Stimulated activated CD4-positive, alpha-beta T cell treated with anti-CD3 and anti-CD28 coated beads, Interleukin-2, amount 100 ng/mL, for 24 hours (primary cell): ENCODE measurements around the gene GHRL.

Experiments used
- DNase-seq, 2 donors: peaks; one replicate each; pipeline ENCODE4 v3.0.0-alpha.2; 2020

GHRL gene

DNA sequence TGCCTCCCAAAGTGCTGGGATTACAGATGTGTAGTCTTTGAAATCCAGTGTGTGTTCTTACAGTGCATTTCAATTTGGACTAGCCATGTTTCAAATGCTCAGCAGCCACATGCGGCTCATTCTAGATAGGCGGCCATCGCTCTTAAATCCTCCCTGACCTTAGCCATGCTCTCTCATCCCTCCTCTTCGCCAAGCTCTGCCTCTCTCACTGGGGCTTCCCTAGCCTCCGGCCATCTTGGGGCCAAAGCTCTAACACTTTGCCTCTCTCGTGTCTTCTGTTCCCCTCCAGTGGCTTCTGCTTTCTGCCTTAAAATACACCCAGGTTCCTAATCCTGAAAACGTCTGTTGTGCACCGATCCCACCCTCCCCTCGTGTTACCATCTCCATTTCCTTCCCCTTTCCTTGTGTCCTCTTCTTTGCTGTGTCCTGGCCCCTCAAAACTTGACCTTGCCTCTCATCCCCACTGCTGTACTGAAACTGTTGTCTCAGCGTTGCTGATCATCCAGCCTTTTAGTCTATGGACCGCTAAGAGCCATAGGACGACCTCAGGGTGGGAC is 1.4 kb upstream of the GHRL start:
- no peak for DNase-seq

DNA sequence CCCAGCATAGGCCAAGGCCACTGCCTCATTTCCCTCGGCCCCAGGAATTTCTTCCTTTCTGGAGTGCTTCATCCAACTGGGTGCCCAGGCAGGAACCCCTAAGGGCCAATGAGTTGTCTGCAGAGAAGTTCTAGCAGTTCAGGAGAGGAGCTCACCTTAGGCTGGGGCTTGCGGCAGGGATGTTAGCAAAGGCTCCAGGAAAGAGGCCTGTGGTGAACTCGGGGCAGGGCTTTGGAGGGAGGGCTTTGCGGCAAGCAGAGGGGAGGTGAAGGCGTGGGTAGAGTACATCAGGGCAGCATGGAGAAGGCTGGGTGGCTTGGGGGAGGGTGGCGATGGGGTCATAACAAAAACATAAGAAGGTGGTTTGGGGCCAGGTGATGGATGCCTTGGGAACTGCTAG is 1.1 kb downstream of the GHRL start:
- no peak for DNase-seq

DNA sequence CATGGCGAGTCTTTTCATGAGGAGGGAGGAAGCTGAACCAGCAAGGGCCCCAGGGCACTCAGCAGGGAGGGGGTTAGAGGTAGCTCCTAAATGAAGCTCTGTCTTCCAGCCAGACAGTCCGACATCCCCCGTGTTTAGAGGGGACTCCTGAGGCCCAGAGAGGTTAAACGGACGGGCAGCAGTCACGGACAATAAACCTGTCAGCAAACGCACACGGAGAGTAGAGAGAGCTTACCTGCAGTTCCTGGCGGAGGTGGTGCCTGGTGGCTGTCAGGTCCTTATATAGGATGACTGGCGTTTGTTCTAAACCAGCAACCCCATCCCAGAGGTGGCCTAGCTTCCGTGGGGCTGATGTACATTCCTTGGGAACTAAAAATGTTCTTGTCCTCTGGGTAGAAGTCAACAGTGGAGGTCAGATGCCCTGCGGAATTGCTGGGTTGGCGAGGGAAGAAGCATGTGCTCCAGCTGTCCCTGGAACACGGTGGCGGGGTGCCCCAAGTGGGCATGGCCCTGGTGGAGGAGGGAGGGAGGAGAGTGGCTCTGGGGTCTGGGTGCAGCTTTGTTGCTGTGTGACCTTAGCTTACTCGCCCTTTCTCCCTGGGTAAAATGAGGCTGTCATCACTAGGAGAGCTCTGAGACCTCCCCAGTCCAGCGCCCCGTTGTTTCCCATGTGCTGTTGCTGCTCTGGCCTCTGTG is 2.1 kb downstream of the GHRL start:
- DNase-seq: no peak

DNA sequence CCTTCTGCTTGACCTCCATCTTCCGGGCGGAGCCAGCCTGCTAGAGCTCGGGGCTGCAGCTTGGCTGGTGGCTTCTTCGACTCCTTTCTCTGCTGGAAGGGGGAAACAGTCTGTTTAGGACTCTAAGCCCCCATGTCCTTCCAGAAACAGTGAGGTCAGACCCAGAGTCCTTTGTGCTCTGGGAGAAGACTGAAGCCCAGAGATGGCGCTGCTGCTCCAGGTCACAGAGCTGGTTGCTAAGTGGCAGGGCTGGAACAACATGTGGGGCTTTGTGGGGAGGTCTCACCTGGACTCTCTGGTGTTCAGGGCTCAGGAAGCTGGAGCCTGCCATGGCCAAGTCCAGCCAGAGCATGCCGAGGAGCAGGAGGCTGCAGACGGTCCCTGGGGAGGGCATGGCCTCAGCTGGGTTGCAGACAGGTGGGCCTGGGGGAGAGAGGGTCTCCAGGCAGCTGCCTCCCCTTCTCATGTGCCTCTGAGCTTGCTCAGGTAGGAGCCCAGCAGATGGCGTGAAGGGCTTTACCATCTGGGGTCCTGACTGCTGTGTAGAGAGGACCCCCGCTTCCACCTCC is 2.9 kb downstream of the GHRL start:
- no peak for DNase-seq

DNA sequence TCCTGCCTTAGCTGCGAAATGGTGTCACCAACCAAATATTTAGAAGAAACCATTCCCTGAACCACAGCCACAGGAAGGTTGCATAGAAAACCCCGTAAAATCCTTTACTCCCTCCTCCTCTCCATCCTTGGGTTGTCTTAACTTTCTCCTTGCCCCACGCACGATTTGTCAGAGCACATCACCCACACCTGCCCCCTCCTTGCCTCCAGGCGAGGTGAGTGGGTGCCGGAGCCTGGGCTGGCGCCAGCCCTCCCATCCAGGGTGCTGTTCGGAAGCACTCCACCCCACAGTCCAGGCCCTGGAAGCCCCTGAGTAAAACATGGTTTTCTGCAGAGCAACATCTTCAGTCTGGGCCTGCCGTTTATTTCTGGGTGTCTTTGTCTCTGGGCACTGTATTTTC is 3.7 kb downstream of the GHRL start:
- no peak for DNase-seq

DNA sequence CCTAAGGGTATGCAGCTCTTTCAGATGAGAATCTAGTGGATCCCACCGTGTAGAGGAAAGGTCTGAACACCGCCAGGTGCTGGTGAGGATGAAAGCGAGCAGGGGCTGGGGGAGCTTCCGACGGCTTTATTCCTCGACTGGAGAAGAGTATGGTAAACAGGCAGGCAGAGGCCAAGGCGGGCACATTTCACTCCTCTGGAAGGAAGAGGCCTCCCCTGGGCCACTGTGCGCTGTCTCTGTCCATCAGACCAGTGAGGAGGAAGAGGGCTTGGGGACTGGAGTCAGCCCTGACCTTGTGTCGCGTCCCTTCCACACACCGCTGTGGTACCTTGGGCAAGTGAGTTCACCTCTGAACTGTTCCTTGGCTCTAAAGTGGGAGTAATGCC is 4.2 kb downstream of the GHRL start:
- no peak for DNase-seq

DNA sequence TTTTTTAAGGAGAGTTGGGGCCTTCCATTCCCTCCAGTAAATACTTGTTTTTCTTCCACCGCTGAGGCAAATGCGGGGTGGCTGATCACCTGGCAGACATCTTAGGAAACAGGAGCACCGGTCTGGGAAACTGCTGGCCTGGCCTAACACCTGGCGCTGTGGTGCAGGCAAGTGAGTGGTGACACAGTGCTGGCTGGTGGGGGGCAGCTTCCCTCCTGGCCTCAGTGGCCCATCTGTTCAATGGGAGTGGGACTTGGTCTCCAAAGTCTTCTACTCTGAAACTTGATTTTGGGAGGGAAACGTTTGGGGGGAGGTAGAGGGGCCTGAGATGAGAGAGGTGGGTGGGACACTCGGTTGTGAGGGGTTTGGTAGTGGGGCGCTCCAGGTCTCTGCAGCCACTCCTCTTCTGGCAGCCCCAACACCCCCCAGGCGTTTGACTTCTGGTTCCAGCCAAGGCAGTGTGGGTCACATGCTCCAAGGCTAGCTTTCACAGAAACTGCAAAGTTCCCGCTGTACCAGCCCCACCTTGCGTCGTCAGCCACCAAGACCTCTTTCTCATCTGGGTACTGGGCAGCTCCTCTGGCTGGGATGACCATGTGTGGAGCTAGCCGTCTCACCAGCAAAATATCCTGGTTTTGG is 4.7 kb downstream of the GHRL start:
- no peak for DNase-seq

DNA sequence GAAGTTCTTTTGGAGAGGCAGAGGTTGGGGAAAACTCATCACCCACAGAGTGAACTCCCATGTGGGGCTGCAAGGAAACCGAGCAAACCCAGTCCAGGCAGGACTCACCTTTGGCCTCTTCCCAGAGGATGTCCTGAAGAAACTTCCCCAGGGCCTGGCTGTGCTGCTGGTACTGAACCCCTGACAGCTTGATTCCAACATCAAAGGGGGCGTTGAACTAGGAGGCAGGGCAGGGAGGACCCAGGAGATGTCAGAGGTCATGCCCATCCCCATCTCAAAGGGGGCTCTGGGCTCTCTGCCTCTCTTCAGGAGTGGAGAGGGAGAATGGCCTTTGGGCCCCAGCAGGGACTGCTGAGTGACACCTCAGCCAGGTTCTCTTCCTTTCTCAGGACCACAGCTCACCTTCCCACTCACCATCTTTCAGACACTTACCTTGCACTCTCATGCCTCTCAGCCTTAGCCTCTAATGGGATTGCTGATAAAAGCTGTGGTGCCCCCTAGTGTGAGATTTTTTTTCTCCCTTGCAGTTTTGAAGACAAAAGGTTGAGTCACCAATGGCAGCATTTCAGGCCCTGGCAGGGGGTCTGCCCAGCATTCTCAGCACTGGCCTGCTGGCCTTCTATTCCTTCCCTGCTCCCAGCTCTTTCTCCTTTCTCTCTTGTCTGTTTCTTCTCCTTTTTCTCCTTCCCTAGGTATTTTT is 6.0 kb downstream of the GHRL start:
- DNase-seq: no peak

DNA sequence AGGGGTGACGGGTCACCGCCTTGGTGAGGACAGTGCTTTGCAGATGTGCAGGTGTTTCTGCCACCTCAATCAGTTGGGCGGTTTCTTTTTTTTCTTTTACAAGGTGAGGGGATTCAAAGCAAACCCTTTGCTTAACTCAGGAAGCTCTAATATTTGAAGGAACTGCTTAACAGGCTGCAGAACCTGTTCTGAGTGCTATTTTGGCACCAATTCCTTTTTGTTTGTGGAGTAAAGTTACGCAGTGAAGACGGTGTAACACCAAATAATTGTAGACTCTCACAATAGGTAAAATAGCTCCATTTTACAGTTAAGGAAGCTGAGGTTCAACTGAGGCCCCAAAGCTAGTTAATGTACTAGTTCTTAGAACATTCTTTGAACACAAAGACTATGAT is 6.6 kb downstream of the GHRL start:
- DNase-seq: no peak

DNA sequence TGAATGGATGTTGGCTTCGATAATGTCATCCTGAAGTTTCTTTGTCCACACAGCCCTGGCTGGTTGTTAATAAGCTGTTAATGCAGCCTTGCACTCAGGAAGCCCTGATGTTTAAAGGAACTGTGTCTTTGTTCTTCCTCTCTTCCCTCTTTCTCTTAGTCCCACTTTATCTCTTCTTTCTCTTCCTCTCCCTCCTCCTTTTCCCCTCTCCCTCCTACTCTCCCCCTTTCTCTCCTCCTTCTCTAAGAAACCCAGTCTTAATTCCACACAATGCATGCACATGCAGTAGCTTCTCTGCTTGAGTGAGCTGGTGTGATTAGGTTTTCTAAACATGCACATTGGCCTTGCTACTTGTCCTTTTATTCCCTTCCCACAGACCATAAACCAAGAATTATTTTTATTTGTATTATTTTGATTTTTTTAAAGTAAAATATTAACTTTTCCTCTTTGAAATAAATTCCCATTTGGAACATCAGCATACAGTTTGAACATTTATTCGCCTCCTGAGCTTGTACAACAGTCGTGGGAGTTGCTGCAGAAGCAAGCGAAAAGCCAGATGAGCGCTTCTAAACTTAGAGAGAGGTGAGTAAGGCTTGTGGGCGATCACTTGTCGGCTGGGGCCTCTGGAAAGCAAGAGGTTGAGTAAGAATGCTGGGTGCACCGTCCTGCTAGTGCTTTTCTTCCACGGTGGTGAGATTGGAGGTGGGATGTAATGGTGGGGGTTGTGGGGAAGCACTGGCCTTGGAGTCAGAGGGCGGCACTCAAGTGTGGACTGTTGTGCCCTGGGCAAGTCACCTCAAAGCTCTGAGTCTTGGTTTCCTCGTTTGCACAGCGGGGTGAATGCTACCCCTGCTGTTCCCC is 7.2 kb downstream of the GHRL start:
- no peak for DNase-seq

DNA sequence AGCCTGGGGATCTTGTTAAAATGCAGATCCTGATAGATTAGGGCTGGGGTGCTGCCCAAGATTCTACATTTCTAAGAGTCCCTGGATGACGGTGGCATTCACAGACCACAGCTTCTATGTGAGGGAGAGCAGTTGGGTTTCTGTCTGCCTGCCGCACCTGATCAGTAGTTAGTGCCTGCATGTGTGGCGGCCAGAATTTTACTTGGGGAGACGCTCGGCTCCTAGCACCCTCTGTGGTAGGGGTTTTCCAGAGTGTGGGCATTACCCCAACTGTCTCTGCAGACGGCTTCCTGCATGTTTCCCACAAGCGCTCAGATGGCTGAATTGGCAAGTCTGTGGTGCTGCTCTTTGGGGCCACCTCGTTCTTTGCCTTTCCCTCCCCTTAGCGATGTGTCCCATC is 8.3 kb downstream of the GHRL start:
- DNase-seq: peak; percentile 31 to 37

DNA sequence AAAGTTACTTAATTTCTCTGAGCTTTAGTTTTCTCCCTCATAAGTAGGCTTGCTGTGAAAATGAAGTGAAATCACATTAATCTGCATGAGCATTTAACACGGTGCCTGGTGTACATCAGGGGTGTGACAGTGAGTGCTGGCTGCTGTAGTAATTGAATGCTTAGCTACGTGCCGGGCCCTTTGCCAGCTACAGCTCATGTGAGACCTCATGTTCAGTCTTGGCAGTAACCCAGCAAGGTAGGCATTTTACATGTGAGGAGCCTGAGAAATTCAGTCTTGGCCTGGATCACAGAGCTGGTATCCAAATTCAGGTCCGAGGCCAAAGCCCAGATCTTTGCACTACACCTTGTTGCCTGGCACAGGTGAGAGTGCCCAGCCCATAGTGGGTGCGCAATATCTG is 9.1 kb downstream of the GHRL start:
- no peak for DNase-seq

DNA sequence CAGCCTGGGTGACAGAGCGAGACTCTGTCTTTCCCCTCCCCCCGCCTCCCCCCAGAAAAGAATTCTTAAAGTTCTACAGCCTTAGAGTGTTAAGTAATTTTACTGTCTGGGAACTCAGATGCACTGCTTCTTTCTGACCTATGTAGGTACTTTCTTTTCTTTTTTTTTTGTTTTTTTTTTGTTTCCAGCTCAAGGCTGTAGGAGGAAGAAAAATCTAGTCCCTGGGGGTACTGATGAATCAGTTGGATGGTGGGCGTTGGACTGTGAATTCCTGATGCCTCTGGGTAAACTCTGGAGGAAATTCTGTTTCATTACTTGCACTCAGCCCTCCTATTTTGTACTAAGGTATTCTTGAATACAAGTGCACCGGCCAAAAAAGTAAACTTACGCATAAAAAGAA is 10.8 kb downstream of the GHRL start:
- no peak for DNase-seq

DNA sequence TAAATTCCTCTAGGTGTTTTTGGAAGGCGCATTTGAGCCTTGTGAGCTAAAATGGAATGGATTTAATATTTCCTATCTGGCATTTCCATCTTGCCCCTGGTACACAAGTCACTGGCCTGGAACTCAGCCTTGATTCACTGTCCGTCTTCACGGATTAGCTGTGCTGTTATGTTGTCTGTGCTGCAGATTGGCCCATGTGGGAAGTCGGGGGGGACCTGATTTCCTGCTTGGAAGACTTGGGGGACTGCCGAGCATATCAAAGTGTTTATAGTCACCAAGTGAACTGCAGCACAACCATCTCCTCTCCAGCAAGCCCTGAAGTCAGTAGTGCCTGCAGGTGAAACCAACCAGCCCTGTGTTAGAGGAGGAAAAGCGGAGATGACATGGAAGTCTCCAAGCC is 12.2 kb downstream of the GHRL start:
- DNase-seq: no peak

DNA sequence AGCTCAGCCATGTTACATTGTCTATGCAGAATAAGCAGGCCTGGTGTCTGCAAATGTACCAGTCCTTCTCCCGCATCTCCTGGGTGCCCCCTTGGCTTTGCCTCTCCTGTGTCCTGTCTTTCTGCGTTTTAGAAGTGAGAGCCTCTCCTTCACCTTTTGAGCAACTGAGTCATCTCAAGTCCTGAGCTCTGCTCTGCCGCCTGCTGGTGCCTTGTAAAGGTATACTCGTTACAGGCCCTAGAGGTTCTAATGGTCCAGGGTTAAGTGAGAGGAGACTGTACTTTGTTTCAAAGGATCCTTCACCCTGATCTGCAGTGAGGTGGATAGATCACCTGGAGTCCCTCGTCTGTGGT is 12.6 kb downstream of the GHRL start:
- DNase-seq: no peak

DNA sequence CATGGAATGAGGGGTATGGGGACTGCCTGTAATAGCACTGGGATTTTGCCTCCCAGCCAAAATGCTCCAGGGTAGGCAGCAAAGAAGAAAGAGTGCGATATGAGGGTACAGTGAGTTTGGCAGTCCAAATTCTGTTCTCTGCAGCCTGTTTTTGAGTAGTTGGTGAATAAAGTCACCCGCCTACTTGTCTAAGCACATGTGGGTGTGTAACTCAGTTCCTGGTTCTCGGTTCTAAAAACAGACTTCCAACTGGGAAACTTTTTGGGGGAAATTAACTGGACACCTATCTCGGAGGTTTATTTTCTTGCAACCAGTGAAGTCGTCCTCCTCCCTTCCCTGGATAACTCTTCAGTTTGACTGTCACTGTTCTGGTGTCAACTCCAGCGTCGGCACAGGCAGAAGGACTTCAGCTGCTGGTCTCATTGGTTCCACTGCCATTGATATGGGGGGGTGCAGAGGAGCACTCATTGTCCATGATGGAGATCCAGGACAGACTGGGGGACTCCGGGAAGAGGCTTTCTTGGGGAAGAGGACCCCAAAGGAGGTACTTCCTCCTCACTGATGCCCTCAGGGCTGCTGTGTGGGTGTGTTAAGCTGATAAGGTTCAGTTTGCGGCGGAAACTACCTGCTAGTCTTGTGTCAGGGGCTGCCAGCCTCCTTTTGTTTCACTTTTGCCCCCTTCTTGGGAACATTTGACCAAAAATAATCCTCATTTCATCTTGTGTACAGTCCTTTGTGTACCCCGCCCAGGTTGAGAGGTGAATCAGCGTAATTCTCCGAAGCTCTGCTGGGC is 13.2 kb downstream of the GHRL start:
- DNase-seq: no peak

DNA sequence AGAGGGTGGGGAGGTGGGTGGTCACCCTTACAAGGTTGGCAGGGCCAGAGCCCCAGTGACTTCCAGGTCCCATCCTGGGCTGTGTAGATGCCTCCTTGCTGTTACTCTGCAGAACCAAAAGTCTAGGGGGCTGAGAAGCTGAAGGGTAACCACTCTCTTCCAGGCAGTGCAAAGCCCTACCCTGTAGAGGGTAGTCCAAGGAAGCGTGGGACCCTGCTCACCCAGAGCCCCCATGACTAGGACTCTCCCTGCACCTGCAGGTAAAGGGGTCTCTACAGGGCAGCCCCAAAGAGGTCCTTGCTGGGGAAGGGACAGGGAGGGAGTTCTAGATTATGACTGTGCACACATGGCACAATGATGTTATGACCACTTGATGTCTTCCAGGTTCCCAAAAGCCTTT is 14.2 kb downstream of the GHRL start:
- no peak for DNase-seq

DNA sequence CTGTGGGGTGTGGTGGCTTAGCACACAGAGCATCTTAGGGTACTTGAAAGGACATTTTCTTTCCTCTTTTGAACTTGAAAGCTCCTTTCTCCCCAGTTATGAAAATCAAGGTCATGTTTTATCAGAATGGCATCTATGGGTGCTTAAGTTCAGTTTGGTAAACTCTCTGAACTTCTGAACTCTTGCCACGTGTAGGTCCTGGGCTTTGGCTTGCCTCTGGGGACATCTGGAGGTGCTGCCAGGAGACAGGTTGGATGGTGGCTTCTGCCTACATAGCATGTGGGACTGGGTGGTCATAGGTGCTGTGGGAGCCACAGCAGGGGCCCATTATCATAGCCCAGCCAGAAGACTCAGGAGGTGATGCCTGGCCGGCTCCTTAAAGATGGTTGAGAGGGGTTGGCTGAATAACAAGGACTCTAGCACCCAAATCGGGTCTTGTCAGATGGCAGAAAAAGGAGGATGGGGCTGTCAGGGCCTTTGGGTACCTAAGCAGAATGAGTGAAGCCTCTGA is 15.6 kb downstream of the GHRL start:
- DNase-seq: no peak

DNA sequence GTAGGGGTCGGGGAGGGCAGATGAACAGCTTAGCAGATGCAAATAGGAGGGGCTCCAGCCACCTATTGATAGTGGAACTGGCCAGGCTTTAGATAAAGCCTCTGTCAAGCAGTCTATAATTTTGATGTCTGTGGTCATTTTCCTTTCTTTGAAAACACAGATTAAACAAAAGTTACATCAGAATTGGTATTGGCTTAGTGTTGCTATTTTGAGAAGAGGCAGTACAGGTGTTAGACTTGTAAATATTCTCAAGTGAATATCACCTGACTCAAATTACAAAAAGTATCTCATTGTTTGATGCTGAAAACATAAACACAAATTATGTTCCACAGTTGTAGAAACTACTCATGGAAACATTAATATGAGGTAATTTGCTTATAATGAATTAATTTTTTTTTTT is 18.1 kb downstream of the GHRL start:
- DNase-seq: no peak

DNA sequence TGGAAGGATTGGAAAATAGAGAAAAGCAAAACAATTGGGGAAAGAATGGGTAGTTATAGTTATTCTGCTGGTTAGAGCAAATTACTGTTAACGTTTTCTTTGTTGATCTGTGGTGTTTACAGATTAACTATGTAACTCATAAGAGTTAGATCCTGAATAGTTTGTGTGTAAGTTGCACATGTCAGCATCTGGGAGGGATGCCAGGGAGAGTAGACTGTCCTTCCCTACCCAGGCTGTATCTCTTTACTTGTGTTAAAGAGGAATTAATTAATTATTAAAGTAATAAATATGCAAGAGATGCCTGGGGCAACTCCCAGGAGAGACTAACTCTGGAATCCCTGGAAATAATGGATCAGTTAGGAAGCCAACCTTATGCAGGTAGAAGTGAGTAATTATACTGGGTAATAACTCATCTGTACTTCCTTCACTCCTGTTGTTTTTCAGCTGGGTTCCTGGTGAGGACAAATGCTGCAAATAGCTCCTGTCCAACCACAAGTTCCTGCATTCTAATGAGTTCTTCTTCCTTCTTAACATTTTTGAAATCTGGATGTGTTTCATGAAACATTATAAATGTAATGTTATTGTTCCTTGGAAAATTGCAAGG is 18.9 kb downstream of the GHRL start:
- no peak for DNase-seq

DNA sequence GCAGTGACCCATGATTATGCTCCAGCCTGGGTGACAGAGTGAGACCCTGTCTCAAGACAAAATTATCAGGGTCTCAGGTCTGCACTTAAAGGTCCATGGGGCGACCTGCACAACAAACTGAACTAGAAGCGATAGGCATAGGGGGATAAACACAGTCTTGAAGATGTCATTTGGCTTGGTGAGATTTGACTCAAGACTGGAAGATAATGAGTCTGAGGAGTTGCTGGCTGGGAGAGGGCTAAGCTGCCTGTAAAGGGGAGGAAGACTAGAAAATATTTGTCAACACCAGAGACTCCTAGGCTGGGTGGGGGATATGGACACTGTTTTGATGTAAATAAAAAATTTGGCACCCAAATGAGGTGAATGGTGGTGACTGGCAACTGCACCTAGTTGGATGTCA is 19.8 kb downstream of the GHRL start:
- no peak for DNase-seq
